ENCODE data around the gene FREM3.
"Not testable (repeated sequence)": the region's sequence is repeated elsewhere in the genome, so short reads cannot be mapped to it uniquely, and the experiment has no call there.

FREM3 gene

DNA sequence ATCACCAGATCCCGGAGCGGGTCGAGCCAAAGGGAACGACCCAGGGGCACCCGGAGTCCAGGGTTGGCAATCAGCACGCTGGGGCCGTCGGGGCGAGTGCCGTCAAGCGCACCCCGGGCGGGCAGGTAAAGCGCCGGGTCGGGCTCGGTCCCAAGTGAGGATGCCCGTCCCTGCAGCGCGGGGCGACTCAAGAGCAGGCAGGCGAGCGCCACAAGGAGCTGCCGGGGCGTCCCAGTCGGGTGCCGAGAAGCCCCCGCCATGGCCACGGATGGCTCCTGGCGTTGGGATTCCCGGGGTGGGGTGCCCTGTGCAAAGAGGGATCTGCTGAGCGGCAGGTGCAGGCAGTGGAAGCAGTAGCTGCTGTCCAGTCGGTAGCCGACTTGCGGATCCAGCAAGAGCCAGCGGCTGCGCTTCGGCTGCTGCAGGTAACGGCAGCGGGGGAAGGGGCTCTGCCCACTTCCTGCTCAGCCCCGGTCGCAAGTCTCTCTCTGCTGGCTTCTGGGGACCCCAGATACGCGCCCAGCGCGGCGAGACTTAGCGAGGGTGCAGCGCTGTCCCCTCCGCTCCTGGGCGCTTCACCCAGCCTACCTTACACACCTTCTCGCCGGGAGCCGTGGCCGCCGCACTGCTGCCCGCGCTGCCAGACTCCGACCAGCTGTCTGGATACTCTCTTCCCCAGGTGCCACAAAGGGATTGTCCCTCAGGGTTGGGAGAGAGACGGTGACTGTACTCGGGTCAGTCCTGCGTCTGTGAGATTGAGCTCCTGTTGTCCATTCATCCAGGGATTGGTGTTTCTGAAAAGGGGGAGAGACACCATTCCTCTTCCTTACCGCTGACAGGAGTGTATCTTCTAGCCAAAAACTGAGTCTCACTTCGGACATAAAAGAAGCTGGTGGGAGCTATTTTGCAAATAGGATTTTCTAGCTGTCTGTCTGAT lies at the start of gene FREM3:
TSS of gene FREM3 (minus strand) at position 260 of the 937 bp plus-strand sequence. CDS start at position 260, 0 bp downstream.
- no peak for DNase-seq

DNA sequence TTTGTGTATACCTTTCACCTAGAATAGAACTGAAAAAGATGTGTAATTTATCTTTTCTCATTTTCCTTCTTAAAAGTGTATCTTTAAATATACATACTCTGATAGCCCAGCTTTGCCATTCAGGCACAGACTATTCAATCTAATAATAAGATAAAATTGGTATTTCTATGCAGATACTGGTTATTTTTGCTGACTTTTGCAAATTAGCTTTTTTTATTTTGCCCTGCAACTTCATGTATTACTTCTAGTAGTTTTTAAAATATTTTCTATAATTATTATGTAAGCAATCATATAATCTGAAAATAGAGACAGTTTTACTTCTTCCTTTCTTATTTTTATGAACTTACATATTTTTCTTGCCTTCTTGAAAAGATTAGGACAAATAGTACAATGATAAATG lies 45.4 kb upstream of the FREM3 start:
- no peak for DNase-seq

GRCh38 chr4:143743591-143743990 lies 43.1 kb upstream of the FREM3 start:
- no peak for DNase-seq

- DNase-seq, result no peak
Observed at GRCh38 chr4:143742834-143743233, 42.4 kb upstream of the FREM3 start.

DNA sequence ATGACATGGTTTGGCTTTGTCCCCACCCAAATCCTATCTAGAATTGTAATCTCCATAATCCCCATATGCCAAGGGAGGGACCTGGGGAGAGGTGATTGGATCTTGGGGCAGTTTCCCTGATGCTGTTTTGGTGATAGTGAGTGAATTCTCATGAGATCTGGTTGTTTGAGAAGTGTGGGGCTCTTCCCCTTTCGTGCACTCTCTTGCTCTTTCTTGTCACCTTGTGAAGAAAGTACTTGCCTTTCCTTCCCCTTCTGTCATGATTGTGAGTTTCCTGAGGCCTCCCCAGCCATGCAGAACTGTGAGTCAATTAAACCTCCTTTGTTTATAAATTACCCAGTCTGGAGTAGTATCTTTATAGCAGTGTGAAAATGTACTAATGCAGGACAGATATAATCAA lies 36.4 kb upstream of the FREM3 start:
- DNase-seq, result no peak

GRCh38 chr4:143736061-143736460 lies 35.6 kb upstream of the FREM3 start:
- not testable (repeated sequence) for DNase-seq

GRCh38 chr4:143728166-143728565 lies 27.7 kb upstream of the FREM3 start:
- no peak for DNase-seq

DNA sequence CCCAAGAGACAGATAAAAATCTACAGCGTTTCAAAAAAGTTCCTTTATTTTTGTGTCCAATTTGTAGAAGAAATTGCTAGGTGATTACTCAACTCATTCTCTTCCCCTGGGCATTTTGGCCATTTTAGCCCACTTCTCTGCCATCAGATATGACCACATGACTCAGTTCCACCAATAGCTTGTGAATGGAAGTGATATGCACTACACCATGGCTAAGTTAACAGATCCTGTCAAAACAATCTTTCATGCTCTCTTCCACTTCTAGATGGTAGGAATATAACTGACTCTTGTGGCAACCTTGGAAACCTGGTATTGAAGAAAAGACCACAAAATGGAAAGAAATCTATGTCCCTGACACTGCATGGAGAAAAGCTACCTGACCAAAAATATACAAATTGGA lies 26.2 kb upstream of the FREM3 start:
- DNase-seq, result no peak

DNA sequence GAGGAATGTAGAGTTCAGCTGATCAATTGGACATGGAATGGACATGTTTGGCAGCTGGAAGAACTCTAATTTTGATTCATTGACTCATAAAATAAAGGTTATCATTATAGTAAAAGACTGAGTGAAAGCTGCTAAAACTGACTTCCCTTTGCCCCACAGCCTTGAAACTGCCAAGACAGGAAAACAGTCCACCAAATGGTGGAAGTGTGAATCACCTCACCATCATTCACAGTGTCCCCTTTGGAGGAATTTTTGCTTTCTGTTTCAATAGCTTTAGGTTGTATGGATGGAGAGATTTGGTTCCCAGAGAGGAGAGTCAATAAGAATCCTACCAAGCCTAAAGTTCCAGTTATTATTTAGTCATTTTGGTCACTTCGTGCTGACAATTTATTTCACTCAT lies 20.8 kb upstream of the FREM3 start:
- no peak for DNase-seq

DNA sequence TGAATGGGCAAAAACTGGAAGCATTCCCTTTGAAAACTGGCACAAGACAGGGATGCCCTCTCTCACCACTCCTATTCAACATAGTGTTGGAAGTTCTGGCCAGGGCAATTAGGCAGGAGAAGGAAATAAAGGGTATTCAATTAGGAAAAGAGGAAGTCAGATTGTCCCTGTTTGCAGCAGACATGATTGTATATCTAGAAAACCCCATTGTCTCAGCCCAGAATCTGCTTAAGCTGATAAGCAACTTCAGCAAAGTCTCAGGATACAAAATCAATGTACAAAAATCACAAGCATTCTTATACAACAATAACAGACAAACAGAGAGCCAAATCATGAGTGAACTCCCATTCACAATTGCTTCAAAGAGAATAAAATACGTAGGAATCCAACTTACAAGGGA lies 18.3 kb upstream of the FREM3 start:
- not testable (repeated sequence) for DNase-seq

DNA sequence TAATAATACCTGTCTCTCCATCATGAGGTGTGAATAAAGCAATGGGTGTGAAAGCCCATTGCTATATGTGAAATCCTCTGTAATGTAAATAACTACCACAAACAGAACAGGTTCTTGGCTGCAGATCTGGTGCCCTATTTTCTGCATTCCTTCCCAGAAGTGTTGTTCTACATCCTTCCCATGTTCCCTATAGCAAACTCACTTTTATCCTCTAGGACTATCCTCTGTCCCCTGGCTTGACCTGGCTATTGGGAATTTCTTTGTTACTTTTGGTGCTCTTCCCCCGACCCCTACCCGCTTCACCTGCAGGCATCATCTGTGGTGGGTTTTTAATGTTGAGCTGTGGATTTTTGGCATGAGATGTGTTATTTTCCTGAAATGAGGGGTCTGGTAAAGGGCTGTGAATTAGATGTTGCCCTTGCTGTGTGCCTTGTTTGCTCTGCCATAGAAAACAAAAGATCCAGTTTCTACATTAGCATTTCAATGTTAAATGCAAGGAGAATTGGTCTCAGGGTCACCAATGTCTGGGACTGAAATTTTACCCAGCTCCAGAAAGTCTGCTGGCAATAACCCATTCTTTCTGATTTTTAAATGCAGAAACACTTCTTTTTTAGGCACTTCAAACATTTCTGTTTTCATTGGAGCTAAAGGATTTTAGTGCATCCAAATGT lies 13.6 kb upstream of the FREM3 start:
- DNase-seq, result no peak

GRCh38 chr4:143713553-143713952 lies 13.1 kb upstream of the FREM3 start:
- DNase-seq, result no peak

DNA sequence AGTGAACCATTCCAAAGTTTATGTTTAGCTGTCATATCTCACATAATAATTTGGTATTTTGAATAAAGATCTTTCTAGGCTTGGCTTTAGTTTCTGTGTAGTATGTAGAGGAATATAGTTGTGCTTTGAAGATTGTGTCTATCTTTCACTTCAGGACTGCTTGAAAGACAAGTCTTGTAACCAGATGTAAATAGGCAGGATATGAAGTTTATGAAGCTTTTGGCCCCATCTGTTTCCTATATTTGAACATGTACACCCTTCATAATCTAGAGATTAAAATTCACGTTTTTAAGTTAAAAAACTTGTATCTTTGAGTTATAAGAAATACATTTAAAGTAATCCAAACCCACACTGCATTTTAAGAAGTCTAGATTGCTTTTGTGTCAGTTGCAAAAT lies 11.7 kb upstream of the FREM3 start:
- DNase-seq, result no peak

DNA sequence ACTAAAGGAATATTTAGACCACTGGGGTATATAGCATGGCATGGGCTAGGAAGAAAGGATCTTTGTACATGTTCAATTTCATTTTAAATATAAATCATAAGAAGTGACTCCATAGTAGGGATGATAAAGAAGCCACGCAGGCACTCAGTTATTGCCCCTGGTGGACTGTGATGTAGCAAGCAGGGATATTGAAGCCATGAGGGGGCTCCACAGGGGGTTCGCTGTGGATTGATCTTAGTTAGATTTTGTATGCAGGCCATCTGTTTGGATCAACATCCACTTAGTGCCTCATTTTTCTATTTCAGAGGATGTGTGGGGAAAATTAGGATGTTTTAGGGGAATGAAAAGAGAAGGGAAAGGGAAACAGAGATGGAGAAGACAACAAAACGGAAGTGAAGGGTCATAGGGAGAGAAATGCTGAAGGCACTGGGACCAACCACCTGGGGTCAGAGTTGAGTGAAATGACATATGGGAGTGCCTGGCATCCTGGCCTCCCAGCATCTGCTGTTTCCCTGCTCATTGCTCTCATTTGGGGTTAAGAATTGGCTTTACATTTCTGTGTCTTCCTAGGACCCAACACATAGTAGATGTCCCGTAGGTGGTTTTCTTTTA lies 11.2 kb upstream of the FREM3 start:
- no peak for DNase-seq

DNA sequence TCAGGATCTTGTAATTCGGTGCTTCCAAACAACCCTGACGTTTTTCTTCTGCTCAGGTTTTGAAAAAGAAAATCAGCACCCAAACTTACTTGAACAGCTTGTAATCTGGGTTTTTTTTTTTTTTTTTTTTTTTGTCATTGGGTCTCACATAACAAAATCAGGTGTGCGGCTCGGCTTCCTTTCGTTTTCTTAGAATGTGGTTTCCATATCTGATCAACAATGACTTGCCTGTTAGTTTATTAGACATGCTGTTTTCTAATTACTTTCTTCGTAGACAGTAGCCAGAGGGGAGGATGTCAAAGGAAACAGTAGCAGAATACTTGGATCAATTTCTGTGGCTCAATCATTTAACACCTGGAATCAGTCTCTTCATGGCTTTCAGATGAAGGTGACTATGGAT lies 890 bp upstream of the FREM3 start:
- DNase-seq, result no peak

DNA sequence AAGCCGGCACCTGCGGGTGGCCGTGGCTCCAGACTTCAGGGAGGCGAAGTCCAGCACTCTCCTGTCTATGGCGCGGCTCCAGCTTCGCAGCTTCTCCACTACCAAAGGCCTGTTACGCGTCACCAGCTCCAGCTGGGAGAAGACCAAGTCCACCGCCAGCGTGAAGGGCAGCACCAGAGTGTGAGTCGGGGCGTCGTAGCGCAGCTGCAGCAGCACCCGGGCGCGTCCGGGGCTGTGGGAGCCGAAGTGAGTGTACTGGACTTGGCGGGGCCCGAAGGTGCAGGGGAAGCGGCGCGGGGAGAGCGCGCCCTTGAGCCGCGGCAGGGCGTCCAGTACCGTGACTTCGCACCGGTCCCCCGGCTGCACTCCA lies 444 bp downstream of the FREM3 start:
- DNase-seq, result no peak

DNA sequence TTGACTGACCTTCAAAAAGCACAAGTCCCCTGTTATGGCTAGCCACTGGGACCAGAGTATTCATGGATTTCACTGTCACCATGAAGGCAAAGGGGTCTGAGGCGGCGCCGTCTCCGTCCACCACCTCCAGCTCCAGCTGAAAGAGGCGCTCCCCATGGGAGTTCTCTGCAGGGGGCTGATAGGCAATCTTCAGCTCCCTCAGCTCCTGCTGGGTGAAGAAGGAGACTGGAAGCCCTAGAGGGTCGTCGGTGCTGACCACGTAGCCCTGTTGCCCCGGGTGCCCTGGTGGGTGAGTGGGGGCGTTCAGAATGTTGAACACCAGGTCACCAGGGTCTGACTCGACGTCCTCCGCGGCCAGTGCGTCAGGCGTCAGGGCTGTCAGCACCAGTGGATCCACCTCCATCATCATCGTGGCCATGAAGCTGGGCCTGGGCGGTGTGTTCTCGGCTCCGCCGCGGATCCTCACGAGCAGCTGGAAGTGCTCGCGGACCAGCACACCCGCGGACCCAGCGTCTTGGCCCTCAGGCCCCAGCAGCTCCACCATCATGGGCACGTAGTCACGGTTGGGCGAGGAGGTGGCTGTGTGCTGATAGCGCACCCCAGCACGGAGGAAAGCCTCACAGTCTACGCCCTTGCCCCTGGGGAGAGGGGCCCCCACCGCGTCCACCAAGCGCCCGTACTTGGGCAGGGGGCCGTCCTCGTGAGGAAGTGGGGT lies 987 bp downstream of the FREM3 start:
- no peak for DNase-seq

- DNase-seq, result no peak
Observed at GRCh38 chr4:143693856-143694255, 6.6 kb downstream of the FREM3 start.

DNA sequence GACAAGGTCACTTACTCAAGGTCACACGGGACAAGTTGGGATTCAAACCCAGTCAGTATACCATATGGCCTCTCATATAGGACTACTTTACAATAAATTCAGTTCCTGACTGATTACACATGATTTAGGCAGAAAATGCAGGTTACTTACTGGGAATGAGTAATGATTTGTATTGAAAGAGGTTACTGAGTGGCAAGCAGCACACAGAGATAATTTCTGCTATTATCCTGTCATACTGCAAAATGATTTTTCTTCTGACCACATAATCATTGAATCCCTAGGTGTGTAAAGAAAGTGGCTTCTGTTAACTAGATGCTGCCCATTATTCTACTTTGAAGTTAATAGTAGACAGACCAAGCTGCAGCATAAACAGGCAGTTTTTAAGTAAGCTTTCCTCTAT lies 8.2 kb downstream of the FREM3 start:
- DNase-seq, result no peak

DNA sequence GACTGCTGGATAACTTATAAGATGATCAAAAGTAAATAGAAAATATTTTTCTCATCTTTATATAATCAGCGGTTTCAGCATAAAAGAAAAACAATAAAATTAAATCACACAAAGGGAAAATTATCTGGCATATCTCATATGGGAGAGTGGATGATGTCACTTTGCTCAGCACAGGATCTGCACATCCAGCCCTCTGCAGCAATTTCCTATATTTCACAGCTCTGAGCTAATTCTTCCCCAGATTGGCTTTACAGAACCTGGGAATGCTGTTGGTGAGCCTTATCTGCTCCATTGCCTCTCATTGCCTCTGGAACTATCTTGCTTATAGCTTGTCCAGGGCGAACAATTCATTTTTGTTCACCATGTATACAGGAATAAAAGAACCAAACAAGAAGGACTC lies 21.0 kb downstream of the FREM3 start:
- DNase-seq, result no peak

DNA sequence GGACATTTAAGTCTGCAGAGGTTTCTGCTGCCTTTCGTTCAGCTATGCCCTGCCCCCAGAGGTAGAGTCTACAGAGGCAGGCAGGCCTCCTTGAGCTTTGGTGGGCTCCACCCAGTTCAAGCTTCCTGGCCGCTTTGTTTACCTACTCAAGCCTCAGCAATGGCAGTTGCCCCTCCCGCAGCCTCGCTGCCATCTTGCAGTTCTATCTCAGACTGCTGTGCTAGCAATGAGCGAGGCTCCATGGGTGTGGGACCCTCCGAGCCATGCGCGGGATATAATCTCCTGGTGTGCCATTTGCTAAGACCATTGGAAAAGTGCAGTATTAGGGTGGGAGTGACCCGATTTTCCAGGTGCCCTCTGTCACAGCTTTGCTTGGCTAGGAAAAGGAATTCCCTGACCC lies 26.8 kb downstream of the FREM3 start:
- not testable (repeated sequence) for DNase-seq

GRCh38 chr4:143668930-143669552 lies 31.4 kb downstream of the FREM3 start:
- DNase-seq, result no peak

- DNase-seq, result no peak
Observed at GRCh38 chr4:143667461-143667860, 33.0 kb downstream of the FREM3 start.
